H9 (cell line): ENCODE measurements around the gene LINC01488. TPM values are rescaled to one million over a fixed set of nuclear protein-coding genes. Genes with fewer than 3 reads are reported as not detected.

Experiments
- DNase-seq: peaks from one replicate; pipeline ENCODE4 v3.0.0-alpha.2; 2017
- H2AFZ ChIP-seq: one replicate; pipeline ENCODE4 v1.6.1; 2013; ENCODE audit warnings: mild to moderate bottlenecking, low read length, control low read depth, moderate library complexity
- H2AK5ac ChIP-seq: 2 replicates; pipeline ENCODE4 v1.6.1; 2013; ENCODE audit warnings: low read length, control low read depth, mixed read lengths; ENCODE audit not compliant: insufficient read length
- H2BK120ac ChIP-seq: one replicate; pipeline ENCODE4 v1.6.1; 2013; ENCODE audit warnings: low read depth, mild to moderate bottlenecking, low read length, control low read depth, inconsistent platforms; ENCODE audit not compliant: poor library complexity, severe bottlenecking
- H2BK12ac ChIP-seq: 2 replicates; pipeline ENCODE4 v1.6.1; 2013; ENCODE audit warnings: low read length, control low read depth, mixed read lengths, low read depth; ENCODE audit not compliant: insufficient read length
- H2BK15ac ChIP-seq: 2 replicates; pipeline ENCODE4 v1.6.1; 2013; ENCODE audit warnings: low read depth, low read length, control low read depth
- H2BK20ac ChIP-seq: one replicate; pipeline ENCODE4 v1.6.1; 2013; ENCODE audit warnings: low read depth, mild to moderate bottlenecking, low read length, control low read depth, inconsistent platforms; ENCODE audit not compliant: poor library complexity, severe bottlenecking
- H2BK5ac ChIP-seq: 2 replicates; pipeline ENCODE4 v1.6.1; 2013; ENCODE audit warnings: low read length, control low read depth, mixed read lengths; ENCODE audit not compliant: insufficient read length
- H3K14ac ChIP-seq: 2 replicates; pipeline ENCODE4 v1.6.1; 2013; ENCODE audit warnings: low read length, control low read depth; ENCODE audit not compliant: insufficient read depth
- H3K18ac ChIP-seq: 2 replicates; pipeline ENCODE4 v1.6.1; 2013; ENCODE audit warnings: low read depth, mild to moderate bottlenecking, mixed read lengths, low read length, control low read depth; ENCODE audit not compliant: insufficient read length
- H3K23ac ChIP-seq: 2 replicates; pipeline ENCODE4 v1.6.1; 2013; ENCODE audit warnings: low read length, control low read depth, mixed read lengths, low read depth; ENCODE audit not compliant: insufficient read length
- H3K23me2 ChIP-seq: 2 replicates; pipeline ENCODE4 v1.6.1; 2013; ENCODE audit warnings: low read depth, mild to moderate bottlenecking, mixed read lengths, low read length, control low read depth; ENCODE audit not compliant: insufficient read length, poor library complexity, severe bottlenecking
- H3K27ac ChIP-seq: 2 replicates; pipeline ENCODE4 v1.5.1; 2013; ENCODE audit warnings: low read length, control low read depth, mixed read lengths, low read depth; ENCODE audit not compliant: insufficient read length
- H3K27me3 ChIP-seq: 2 replicates; pipeline ENCODE4 v1.6.1; 2013; ENCODE audit warnings: low read length, control low read depth, inconsistent platforms; ENCODE audit not compliant: insufficient read depth
- H3K4ac ChIP-seq: 2 replicates; pipeline ENCODE4 v1.6.1; 2013; ENCODE audit warnings: low read depth, mild to moderate bottlenecking, control low read depth, inconsistent platforms, low read length, moderate library complexity
- H3K4me1 ChIP-seq: 2 replicates; pipeline ENCODE4 v1.6.1; 2013; ENCODE audit warnings: low read length, control low read depth, inconsistent platforms; ENCODE audit not compliant: insufficient read depth
- H3K4me2 ChIP-seq: 2 replicates; pipeline ENCODE4 v1.6.1; 2013; ENCODE audit warnings: low read length, control low read depth, mixed read lengths; ENCODE audit not compliant: insufficient read length, insufficient read depth
- H3K56ac ChIP-seq: 2 replicates; pipeline ENCODE4 v1.6.1; 2013; ENCODE audit warnings: low read depth, mild to moderate bottlenecking, mixed read lengths, low read length, control low read depth; ENCODE audit not compliant: insufficient read length
- H3K79me1 ChIP-seq: 2 replicates; pipeline ENCODE4 v1.6.1; 2013; ENCODE audit warnings: low read depth, mild to moderate bottlenecking, moderate library complexity, low read length, control low read depth, inconsistent platforms; ENCODE audit not compliant: insufficient read depth, poor library complexity, severe bottlenecking
- H3K79me2 ChIP-seq: 2 replicates; pipeline ENCODE4 v1.6.1; 2013; ENCODE audit warnings: low read length, control low read depth, inconsistent platforms; ENCODE audit not compliant: insufficient read depth
- H3K9ac ChIP-seq: 2 replicates; pipeline ENCODE4 v1.6.1; 2013; ENCODE audit warnings: low read length, control low read depth, mixed read lengths; ENCODE audit not compliant: insufficient read length; ENCODE audit errors: extremely low read depth
- H3K9me3 ChIP-seq: one replicate; pipeline ENCODE4 v1.6.1; 2013; ENCODE audit warnings: low read depth, low read length, inconsistent platforms; ENCODE audit not compliant: control insufficient read depth
- H3T11ph ChIP-seq: one replicate; pipeline ENCODE4 v1.6.1; 2013; ENCODE audit warnings: mild to moderate bottlenecking, low read length, control low read depth, inconsistent platforms
- H4K20me1 ChIP-seq: one replicate; pipeline ENCODE4 v1.6.1; 2013; ENCODE audit not compliant: control insufficient read depth, insufficient read length, insufficient read depth
- H4K5ac ChIP-seq: 2 replicates; pipeline ENCODE4 v1.6.1; 2013; ENCODE audit warnings: low read depth, mild to moderate bottlenecking, mixed read lengths, low read length, control low read depth; ENCODE audit not compliant: insufficient read length
- H4K8ac ChIP-seq: replicated peaks from 2 replicates; pipeline ENCODE4 v1.6.1; 2013; ENCODE audit warnings: low read length, control low read depth, mixed read lengths, low read depth; ENCODE audit not compliant: insufficient read length
- H4K91ac ChIP-seq: 2 replicates; pipeline ENCODE4 v1.6.1; 2013; ENCODE audit warnings: low read depth, mild to moderate bottlenecking, moderate library complexity, mixed read lengths, low read length, control low read depth; ENCODE audit not compliant: insufficient read length
- H3K27ac Mint-ChIP-seq, 3 experiments: 2 replicates in 2 of 3; 3 replicates in 1 of 3; pipeline ENCODE4 v1.8.0; 2020 to 2021; ENCODE audit warnings: mixed read lengths in 3 of 3, mild to moderate bottlenecking in 1 of 3, moderate library complexity in 1 of 3
- H3K27me3 Mint-ChIP-seq: 2 replicates; pipeline ENCODE4 v1.8.0; 2021; ENCODE audit warnings: low read depth, mild to moderate bottlenecking, moderate library complexity, mixed read lengths
- H3K36me3 Mint-ChIP-seq, 3 experiments: 2 replicates in 2 of 3; 3 replicates in 1 of 3; pipeline ENCODE4 v1.8.0; 2020 to 2021; ENCODE audit warnings: low read depth in 3 of 3, mixed read lengths in 3 of 3; ENCODE audit not compliant: insufficient read depth in 1 of 3
- H3K4me1 Mint-ChIP-seq, 2 experiments: 2 replicates each; pipeline ENCODE4 v1.8.0; 2020; ENCODE audit warnings: mixed read lengths in 2 of 2
- H3K4me3 Mint-ChIP-seq, 2 experiments: 2 replicates in 1 of 2; 3 replicates in 1 of 2; pipeline ENCODE4 v1.8.0; 2020 to 2021; ENCODE audit warnings: mild to moderate bottlenecking in 2 of 2, mixed read lengths in 2 of 2, moderate library complexity in 1 of 2
- H3K9me3 Mint-ChIP-seq, 2 experiments: 2 replicates in 1 of 2; 3 replicates in 1 of 2; pipeline ENCODE4 v1.8.0; 2020; ENCODE audit warnings: mild to moderate bottlenecking in 2 of 2, mixed read lengths in 2 of 2, moderate library complexity in 1 of 2
- WGBS: extraction: QIAGEN DNeasy Blood & Tissue Kit; methylation state at CpG from one replicate; pipeline ENCODE4 v1.1.7; 2013; ENCODE audit warnings: missing lambda C conversion rate, low lambda C conversion rate, mixed read lengths; ENCODE audit not compliant: insufficient read length; ENCODE audit errors: extremely low coverage; 5-methylcytosine and 5-hydroxymethylcytosine counted together
- total RNA-seq: library from RNA; stranded (reverse); gene quantifications from 2 replicates; pipeline ENCODE4 v1.2.1, GENCODE V29; 2021
- TF ChIP-seq, protein P1 (sequence below): fragments of 200-600 bp; sonication (generic); conservative IDR thresholded peaks from 3 replicates; pipeline ENCODE4 v1.8.0; 2021; ENCODE audit warnings: antibody characterized with exemption, mild to moderate bottlenecking

Gene LINC01488
- total RNA-seq, 1 experiment from 2014 or later = not detected

DNA sequence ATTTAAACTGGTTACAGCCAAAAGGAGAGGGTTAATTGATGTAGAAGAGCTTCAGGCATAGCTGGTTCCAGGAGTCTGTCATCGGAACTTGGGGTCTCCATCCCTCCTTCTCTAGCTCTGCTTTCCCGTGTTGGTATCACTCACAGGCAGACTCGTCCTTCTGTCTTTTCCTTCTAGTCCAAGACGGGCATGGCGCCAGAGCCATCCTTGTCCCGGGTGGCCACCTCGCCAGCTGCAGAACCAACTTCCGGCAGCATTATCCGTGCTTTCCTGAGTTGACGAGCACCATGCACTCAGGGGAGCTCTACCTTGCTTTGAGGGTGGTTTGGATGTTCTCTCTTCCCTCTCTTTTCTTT lies 14.7 kb downstream of the LINC01488 start:
- no peak overlapping the region for H3K9ac ChIP-seq
- H2BK120ac ChIP-seq = no peak overlapping the region
- Mint-ChIP-seq H3K4me1 (no peaks in the 10 kb centered on the region), H3K36me3 (no peaks in the 10 kb centered on the region), H3K27me3 (peaks cover 9% of the 10 kb centered on the region), H3K9me3 (no peaks in the 10 kb centered on the region), H3K27ac (no peak overlapping the region), H3K4me3 (no peak overlapping the region)
- no peak for DNase-seq
- H2BK12ac ChIP-seq = no peak overlapping the region
- H3K23me2 ChIP-seq = no peaks in the 10 kb centered on the region
- no peak overlapping the region for H2BK5ac ChIP-seq
- H4K20me1 ChIP-seq = no peaks in the 10 kb centered on the region
- no peak overlapping the region for H3K4me2 ChIP-seq
- H3K23ac ChIP-seq = no peak overlapping the region
- no peak overlapping the region for H2AK5ac ChIP-seq
- no peak overlapping the region for H3K14ac ChIP-seq
- H4K5ac ChIP-seq = no peak overlapping the region
- no peak overlapping the region for H2BK20ac ChIP-seq
- no peak overlapping the region for H4K91ac ChIP-seq
- H3K79me2 ChIP-seq = no peaks in the 10 kb centered on the region
- H3K79me1 ChIP-seq = no peaks in the 10 kb centered on the region
- H3K9me3 ChIP-seq = no peaks in the 10 kb centered on the region
- no peak overlapping the region for H2AFZ ChIP-seq
- H3T11ph ChIP-seq = no peak overlapping the region
- TF ChIP-seq, protein P1, sequence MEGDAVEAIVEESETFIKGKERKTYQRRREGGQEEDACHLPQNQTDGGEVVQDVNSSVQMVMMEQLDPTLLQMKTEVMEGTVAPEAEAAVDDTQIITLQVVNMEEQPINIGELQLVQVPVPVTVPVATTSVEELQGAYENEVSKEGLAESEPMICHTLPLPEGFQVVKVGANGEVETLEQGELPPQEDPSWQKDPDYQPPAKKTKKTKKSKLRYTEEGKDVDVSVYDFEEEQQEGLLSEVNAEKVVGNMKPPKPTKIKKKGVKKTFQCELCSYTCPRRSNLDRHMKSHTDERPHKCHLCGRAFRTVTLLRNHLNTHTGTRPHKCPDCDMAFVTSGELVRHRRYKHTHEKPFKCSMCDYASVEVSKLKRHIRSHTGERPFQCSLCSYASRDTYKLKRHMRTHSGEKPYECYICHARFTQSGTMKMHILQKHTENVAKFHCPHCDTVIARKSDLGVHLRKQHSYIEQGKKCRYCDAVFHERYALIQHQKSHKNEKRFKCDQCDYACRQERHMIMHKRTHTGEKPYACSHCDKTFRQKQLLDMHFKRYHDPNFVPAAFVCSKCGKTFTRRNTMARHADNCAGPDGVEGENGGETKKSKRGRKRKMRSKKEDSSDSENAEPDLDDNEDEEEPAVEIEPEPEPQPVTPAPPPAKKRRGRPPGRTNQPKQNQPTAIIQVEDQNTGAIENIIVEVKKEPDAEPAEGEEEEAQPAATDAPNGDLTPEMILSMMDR = no peak
- H3K56ac ChIP-seq = no peak overlapping the region
- no peaks in the 10 kb centered on the region for H3K27me3 ChIP-seq
- H3K4me1 ChIP-seq = no peaks in the 10 kb centered on the region
- no peak overlapping the region for H3K4ac ChIP-seq
- WGBS = no CpG with 5 or more reads among the region's 10 CpGs
- H3K27ac ChIP-seq = no peak overlapping the region
- H4K8ac ChIP-seq = no peak overlapping the region
- no peak overlapping the region for H3K18ac ChIP-seq
- no peak overlapping the region for H2BK15ac ChIP-seq
